Rectal smooth muscle tissue (tissue), 1 donor: ENCODE measurements around the gene RAD51B.

Source experiments
- H3K27ac ChIP-seq: one replicate; pipeline ENCODE4 v1.7.0; 2013; ENCODE audit warnings: low read depth, low read length, inconsistent platforms
- H3K27me3 ChIP-seq: one replicate; pipeline ENCODE4 v1.7.0; 2013; ENCODE audit warnings: low read length; ENCODE audit not compliant: control insufficient read depth, insufficient read depth
- H3K36me3 ChIP-seq: one replicate; pipeline ENCODE4 v1.7.0; 2013; ENCODE audit warnings: low read length; ENCODE audit not compliant: control insufficient read depth, insufficient read depth
- H3K4me1 ChIP-seq: one replicate; pipeline ENCODE4 v1.7.0; 2013; ENCODE audit warnings: low read length; ENCODE audit not compliant: control insufficient read depth, insufficient read depth
- H3K4me3 ChIP-seq: one replicate; pipeline ENCODE4 v1.7.0; 2013; ENCODE audit warnings: low read length
- H3K9ac ChIP-seq: one replicate; pipeline ENCODE4 v1.7.0; 2013; ENCODE audit warnings: low read length

The RAD51B gene

GRCh38 chr14:67850066-67850830 is 30.7 kb downstream of the RAD51B start:
- Histone ChIP-seq H3K9ac (no peak overlapping the region), H3K27ac (no peak overlapping the region), H3K4me1 (no peaks in the 10 kb centered on the region), H3K4me3 (no peak overlapping the region), H3K27me3 (no peaks in the 10 kb centered on the region), H3K36me3 (no peaks in the 10 kb centered on the region)

DNA sequence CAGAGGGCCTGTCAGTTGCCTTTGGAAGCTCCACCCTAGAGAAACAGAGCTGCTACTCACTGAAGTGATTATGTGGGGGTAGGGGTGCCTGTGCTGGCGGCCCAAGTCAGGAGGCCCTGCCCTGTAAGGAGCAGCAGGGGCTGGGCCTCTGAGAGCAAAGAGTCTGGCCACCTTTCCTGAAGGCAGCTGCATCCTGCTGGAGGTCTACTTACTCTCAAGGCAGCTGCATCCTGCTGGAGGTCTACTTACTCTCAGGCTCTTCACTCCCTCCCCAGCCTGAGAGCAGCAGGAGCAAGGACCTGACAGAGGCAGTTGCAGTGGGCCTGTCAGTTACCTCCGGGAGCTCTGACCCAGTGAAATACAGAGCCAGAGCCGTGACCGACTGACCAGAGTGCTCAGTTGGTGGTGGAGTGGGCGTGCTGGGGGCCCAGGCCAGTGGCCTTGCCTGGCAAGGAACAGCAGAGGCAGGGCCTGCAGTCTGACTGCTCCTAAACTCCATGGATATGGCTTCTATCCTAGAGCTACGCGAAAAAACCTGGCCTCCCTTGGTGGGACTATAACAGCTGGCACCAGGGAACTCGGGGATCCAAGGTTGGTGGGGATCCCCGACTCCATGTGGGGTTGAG is 32.3 kb downstream of the RAD51B start:
- Histone ChIP-seq H3K9ac (no peak overlapping the region), H3K27me3 (no peaks in the 10 kb centered on the region), H3K27ac (no peak overlapping the region), H3K36me3 (no peaks in the 10 kb centered on the region), H3K4me1 (no peaks in the 10 kb centered on the region), H3K4me3 (no peak overlapping the region)

- no peaks in the 10 kb centered on the region for H3K36me3 ChIP-seq
- H3K4me1 ChIP-seq, result no peaks in the 10 kb centered on the region
- H3K27ac ChIP-seq, result no peak overlapping the region
- H3K4me3 ChIP-seq, result no peak overlapping the region
- no peaks in the 10 kb centered on the region for H3K27me3 ChIP-seq
- H3K9ac ChIP-seq, result no peak overlapping the region
These were observed 33.5 kb downstream of the RAD51B start for GRCh38 chr14:67852926-67853604.

GRCh38 chr14:67853715-67854114 is 34.1 kb downstream of the RAD51B start:
- no peaks in the 10 kb centered on the region for H3K27me3 ChIP-seq
- H3K27ac ChIP-seq, result no peak overlapping the region
- no peaks in the 10 kb centered on the region for H3K4me1 ChIP-seq
- H3K9ac ChIP-seq, result no peak overlapping the region
- H3K36me3 ChIP-seq, result no peaks in the 10 kb centered on the region
- H3K4me3 ChIP-seq, result no peak overlapping the region

- no peak overlapping the region for H3K9ac ChIP-seq
- no peaks in the 10 kb centered on the region for H3K27me3 ChIP-seq
- H3K36me3 ChIP-seq, result no peaks in the 10 kb centered on the region
- no peak overlapping the region for H3K27ac ChIP-seq
- H3K4me3 ChIP-seq, result no peak overlapping the region
- no peaks in the 10 kb centered on the region for H3K4me1 ChIP-seq
These were observed 37.2 kb downstream of the RAD51B start for GRCh38 chr14:67856827-67857226.

DNA sequence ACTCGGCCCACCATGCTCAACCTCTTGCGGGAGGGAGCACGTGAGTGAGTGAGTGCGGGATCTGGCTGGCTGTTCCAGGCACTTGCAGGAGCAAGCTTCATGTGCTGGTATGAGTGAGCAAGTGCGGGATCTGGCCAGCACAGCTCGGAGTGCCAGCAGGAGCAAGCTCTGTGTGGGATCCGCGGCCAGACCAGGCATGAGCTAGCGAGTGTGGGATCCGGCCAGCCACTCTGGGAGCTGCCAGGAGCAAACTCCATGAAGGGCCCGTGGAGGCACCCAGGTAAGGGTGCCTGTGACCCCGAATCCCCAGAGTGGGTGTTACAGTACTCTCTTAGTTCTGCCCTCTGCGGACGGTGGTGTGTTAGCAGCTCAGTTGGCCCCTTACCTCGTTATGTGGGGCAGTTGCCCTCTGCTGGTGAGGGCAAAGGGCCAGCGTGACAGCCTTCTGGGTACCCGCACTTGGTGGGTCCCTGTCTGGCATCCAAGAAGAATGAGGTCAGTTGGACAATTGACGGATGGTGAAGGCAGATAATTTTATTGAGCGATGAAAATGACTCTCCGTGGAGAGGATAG is 38.3 kb downstream of the RAD51B start:
- no peak overlapping the region for H3K4me3 ChIP-seq
- no peaks in the 10 kb centered on the region for H3K36me3 ChIP-seq
- no peak overlapping the region for H3K27ac ChIP-seq
- H3K27me3 ChIP-seq, result no peaks in the 10 kb centered on the region
- H3K9ac ChIP-seq, result no peak overlapping the region
- no peaks in the 10 kb centered on the region for H3K4me1 ChIP-seq

DNA sequence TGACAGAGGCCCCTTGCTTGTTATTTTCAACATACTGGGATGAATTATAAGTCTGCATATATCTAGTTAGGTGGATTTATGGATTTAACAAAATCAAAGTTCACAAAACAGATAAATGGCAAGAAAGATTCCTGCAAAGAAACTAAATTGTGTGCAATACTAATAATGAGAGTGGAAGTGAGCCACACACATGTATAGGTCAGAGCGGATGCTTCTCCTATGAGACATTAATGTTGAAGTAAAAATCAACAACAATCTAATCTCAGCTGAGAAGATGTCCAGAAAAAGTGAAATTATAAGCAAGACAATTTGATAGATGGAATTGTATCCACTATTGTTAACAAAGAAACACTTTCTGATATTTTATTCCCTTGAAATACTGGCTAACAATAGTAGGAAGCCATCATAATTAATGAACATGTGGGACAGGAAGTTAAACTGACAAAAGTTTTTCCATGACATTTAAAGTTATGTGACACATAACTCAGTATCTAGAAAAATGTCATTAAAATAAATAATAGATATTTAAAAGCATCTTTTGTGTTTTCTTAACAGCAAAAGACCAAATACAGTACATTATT is 39.7 kb downstream of the RAD51B start:
- H3K9ac ChIP-seq, result no peak overlapping the region
- H3K36me3 ChIP-seq, result no peaks in the 10 kb centered on the region
- no peaks in the 10 kb centered on the region for H3K27me3 ChIP-seq
- H3K27ac ChIP-seq, result no peak overlapping the region
- no peak overlapping the region for H3K4me3 ChIP-seq
- H3K4me1 ChIP-seq, result no peaks in the 10 kb centered on the region

DNA sequence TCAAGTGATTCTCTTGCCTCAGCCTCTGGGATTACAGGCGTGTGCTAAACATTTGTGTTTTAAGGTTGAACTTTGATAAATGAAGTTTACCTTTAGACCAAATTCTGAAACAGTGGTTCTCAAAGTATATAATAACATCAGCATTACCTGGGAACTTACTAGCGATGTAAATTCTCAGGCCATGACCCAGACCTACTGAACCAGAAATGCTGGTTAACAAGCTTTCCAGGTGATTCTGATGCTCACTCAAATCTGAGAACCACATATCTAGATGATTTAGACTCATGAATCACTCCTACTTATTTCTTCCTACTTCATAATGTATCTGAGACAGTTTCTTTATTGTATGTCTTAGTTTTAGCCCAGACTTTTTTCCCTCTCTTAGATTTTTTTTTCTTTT is 43.6 kb downstream of the RAD51B start:
- Histone ChIP-seq H3K27me3 (no peaks in the 10 kb centered on the region), H3K4me1 (no peaks in the 10 kb centered on the region), H3K27ac (no peak overlapping the region), H3K36me3 (no peaks in the 10 kb centered on the region), H3K9ac (no peak overlapping the region), H3K4me3 (no peak overlapping the region)

DNA sequence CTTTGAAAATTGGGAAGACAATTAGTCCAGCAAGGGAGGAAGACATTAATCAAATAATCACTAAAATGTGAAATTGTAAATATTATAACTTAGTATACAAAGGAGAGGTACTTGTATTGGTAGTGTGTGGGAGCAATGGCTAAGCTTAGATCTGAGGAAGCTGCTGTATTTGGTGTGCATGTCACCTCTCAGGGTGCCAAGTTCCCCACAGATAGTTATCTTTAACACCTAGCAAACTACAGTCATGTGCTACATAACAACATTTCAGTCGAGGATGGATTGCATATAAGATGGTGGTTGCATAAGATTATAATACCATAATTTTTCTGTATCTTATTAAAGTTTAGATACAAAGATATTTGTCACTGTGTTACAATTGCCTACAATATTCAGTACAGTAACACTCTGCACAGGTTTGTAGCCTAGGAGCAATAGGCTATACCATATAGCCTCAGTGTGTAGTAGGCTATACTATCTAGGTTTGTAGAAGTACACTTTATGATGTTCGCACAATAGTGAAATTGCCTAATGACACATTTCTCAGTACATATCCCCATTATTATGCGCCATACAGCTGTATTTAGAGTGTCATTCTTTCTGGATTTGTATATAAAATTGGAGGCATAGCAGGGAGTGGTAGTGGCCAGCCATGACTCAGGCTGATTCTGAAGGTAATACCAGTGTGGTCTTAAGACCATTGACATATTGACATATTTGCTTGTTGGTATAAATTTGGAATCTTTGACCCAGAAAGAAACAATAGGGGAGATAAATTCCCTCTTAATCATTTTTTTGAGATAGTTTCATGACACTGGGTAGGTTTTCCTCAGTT is 55.8 kb downstream of the RAD51B start:
- Histone ChIP-seq H3K9ac (no peak overlapping the region), H3K36me3 (no peaks in the 10 kb centered on the region), H3K4me1 (no peaks in the 10 kb centered on the region), H3K4me3 (no peak overlapping the region), H3K27ac (no peak overlapping the region), H3K27me3 (no peaks in the 10 kb centered on the region)

DNA sequence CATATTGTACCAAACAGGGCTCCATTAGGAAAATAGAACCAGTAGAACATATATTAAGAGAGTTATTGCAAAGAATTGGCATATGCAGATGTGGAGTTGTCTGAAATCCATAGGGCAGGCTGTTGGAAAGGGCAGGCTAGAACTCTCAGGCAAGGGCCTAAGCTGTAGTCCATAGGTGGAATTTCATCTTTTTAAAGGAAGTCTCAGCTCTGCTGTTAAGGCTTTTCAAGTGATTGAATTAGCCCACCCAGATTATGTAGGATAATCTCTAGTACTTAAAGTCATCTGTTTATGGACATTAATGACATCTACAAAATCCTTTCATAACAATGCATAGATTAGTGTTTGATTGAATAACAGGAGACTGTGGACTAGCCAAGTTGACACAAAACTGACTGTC is 59.4 kb downstream of the RAD51B start:
- H3K27ac ChIP-seq, result no peak overlapping the region
- no peaks in the 10 kb centered on the region for H3K27me3 ChIP-seq
- H3K4me3 ChIP-seq, result no peak overlapping the region
- H3K9ac ChIP-seq, result no peak overlapping the region
- no peaks in the 10 kb centered on the region for H3K36me3 ChIP-seq
- no peaks in the 10 kb centered on the region for H3K4me1 ChIP-seq

- no peak overlapping the region for H3K9ac ChIP-seq
- H3K4me1 ChIP-seq, result peaks cover 4% of the 10 kb centered on the region
- H3K27ac ChIP-seq, result no peak overlapping the region
- H3K4me3 ChIP-seq, result no peak overlapping the region
- no peaks in the 10 kb centered on the region for H3K27me3 ChIP-seq
- no peaks in the 10 kb centered on the region for H3K36me3 ChIP-seq
These were observed 61.6 kb downstream of the RAD51B start for GRCh38 chr14:67881225-67881624.
